HG02571 (cell line): ENCODE results near the gene SMS.

ENCODE experiments used
- ATAC-seq: cut with Tn5 transposase; IDR thresholded peaks from one replicate; pipeline ENCODE4 v1.9.1; 2021; ENCODE audit warnings: mild to moderate bottlenecking, moderate library complexity; ENCODE audit not compliant: unreplicated experiment

Gene SMS

DNA sequence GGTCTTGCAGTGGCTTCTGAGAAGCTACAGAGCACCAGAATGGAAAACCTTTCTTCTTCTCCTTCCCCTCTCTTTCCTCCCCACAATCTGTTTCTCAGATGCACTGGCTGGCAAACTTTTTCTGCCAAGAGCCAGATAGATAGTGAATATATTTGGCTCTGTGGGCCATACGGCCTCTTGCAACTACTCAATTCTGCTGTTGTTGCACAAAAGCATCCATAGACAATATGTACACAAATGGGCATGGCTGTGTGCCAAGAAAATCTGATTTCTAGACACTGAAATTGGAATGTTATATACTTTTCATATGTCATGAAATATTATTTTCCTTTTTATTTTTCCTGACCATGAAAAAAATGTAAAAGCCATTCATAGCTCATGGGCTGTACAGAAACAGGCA, 94.7 kb downstream of the SMS start:
- no peak for ATAC-seq

- no peak for ATAC-seq
These were observed 96.7 kb downstream of the SMS start for GRCh38 chrX:22037225-22037624.

DNA sequence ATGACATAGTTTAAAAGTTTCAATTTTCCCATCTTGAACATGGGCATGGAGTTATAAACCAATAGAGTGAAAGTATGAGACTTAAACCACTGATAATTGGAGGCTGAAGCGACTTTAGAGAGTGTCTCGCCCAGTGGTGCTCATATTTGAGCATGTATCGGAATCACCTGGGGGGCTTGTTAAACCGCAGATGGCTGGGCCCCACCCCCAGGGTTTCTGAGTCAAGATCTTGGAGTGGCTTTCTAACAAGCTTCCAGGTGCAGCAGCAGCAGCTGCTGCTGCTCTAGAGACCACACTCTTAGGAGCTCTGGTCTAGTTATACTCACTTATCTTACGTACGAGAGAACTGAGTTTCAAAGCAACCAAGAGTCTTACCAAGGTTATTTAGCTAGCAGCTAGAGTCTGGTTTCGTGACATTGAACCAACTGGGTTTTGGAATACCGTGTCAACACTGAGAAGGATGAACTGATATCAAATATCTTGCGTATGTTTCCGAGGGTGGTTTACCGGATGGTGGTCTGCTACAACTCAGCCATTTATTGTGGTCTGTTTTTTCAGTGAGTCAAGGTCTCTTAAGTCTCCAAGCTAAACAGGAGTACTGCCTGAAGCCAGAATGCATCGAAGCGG, 97.5 kb downstream of the SMS start:
- no peak for ATAC-seq

DNA sequence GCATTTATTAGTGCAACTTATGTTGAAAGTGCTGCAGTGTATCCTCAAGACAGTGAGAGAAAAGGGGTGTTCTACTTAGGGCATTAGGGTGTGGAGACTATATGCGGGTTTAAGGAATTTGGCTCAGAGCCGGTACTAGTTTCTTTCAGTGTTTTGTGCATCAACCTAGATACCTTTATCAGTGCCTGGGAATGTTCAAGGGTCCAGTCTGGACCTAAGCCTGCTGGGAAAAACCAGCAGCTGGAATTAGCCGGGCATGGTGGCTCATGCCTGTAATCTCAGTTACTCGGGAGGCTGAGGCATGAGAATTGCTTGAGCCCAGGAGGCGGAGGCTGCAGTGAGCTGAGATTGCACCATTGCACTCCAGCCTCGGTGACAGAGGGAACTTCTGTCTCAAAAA, 99.0 kb downstream of the SMS start:
- ATAC-seq, result no peak

GRCh38 chrX:22040184-22040583, 99.7 kb downstream of the SMS start:
- ATAC-seq, result no peak

GRCh38 chrX:22041907-22042530, 101.5 kb downstream of the SMS start:
- no peak for ATAC-seq

- ATAC-seq, result no peak
These were observed 103.4 kb downstream of the SMS start for GRCh38 chrX:22043872-22044271.
